GM21360 (cell line): ENCODE measurements around the gene MLLT10.

Source experiments
- ATAC-seq: cut with Tn5 transposase; IDR thresholded peaks from one replicate; pipeline ENCODE4 v1.9.1; 2021; ENCODE audit warnings: mild to moderate bottlenecking, moderate library complexity; ENCODE audit not compliant: unreplicated experiment

The MLLT10 gene

DNA sequence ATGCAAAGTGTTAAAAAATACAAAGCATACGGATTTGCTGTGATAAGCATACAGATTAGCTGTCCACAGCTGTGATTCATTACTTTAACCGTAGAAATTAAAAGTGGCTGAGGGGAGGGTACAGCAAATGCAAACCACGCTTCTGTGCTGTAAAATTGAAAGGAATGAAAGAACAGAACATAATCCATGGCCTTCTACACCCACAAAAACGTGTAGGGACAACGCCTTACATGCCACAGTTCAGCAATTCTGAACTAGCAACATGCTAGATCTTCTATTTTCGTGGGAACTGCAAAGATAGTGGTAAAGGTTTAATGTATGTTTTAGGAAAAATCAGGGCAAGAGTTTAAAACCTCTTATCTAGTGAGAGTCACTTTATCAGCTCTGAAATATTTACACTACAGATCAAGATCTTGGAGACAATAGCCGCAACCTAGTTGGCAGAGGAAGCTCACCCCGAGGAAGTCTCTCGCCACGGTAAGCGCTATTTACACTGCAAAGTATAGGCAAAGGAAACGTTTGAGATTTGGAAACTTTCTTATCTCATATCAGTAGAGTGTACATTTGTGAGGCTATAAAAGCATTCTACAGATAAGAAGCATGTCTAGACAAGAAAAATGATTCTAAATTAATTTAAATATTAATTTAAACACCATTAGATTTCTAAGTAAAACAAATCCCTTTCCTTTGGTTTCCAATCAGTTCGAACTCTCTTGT, 193.6 kb downstream of the MLLT10 start:
- ATAC-seq = no peak

DNA sequence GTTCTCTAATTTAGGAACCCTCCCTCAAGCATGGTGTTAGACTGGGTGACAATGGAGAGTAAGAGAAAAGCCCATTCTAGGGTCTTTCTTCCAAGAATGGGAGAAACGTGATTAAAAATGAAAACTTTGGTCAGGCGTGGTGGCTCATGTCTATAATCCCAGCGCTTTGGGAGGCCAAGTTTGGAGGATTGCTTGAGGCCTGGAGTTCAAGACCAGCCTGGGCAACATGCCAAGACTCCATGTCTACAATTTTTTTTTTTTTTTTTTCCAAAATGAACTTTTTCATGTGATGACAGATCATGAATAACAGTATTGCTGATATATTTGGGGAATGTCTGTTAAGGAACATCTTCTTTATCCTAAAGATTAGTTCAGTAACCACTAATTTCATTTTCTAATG, 194.6 kb downstream of the MLLT10 start:
- no peak for ATAC-seq

DNA sequence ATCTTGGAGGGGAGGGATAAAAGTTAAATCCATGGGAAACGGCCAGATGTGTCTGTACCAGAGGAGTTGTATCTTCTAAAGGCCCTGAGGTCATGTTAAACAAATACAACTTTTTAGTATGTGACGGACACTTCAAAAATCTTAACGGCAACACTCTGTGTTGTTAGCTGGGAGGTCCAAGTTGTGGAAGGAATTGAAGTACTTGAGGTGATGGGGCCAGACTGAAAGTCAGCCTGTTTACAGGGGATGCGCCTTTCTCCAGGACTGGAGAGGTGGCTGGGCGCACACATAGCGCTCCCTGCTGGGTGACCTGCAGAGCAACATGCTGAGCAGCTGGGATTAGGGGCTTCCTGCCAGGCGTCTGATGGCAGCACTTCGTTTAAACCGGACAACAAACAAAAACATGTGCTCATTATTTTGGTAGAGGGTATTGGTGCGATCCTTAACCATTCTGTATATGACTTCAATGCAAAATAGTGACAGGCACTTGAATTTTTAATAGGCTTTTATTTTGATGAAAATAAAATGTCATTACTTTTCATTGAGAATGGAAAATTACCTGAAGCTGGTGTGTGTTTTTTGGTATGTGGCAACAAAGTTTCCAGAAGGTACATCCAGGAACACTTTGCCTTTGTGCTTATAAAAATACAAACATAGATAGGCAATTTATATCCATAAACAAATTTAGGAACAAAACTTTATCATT, 198.2 kb downstream of the MLLT10 start:
- peak; percentile 97 for ATAC-seq

DNA sequence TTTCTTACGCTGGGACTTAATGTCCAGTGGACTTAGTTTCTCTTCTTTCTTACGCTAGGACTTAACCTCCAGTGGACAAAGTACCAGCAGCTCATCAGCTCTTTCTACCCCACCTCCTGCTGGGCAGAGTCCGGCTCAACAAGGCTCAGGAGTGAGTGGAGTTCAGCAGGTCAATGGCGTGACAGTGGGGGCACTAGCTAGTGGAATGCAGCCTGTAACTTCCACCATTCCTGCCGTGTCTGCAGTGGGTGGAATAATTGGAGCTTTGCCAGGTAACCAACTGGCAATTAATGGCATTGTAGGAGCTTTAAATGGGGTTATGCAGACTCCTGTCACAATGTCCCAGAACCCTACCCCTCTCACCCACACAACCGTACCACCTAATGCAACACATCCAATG, 199.7 kb downstream of the MLLT10 start:
- no peak for ATAC-seq

DNA sequence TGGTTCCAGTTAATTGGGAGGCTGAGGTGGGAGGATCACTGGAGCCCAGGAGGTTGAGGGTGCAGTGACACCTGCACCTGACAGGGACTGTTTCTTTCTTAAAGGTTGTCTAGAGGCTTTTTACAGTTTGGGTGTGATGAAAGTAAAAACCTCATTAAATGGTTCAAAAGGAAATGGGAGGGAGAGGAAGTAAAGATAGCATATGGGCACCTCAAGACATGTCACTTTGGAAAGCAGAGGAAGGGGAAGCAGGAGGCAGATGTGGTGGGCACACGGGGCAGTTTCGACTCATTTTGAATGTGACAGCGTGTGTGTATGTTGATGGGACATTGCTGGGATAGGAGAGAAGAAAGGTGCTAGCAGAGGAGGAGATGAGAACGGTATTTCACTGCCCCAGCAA, 203.1 kb downstream of the MLLT10 start:
- no peak for ATAC-seq

DNA sequence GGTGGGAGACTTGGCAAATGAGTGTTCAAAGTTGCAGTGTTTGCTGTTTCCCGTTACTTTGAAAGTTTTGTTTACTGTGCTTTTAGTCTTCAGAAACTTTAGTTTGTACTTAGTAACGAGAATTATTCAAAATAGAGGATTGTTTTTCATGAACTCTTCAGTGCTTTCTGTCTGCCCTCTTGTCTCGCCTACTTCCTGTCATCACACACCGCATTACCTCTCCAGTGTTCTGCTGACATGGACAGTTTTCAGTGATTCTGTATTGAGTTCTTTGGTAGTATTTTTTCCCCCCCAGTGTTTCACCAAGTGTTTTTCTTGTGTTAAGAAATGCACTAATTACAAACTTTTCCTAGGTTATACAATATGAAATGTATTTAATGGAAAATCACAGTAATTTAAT, 207.0 kb downstream of the MLLT10 start:
- no peak for ATAC-seq

DNA sequence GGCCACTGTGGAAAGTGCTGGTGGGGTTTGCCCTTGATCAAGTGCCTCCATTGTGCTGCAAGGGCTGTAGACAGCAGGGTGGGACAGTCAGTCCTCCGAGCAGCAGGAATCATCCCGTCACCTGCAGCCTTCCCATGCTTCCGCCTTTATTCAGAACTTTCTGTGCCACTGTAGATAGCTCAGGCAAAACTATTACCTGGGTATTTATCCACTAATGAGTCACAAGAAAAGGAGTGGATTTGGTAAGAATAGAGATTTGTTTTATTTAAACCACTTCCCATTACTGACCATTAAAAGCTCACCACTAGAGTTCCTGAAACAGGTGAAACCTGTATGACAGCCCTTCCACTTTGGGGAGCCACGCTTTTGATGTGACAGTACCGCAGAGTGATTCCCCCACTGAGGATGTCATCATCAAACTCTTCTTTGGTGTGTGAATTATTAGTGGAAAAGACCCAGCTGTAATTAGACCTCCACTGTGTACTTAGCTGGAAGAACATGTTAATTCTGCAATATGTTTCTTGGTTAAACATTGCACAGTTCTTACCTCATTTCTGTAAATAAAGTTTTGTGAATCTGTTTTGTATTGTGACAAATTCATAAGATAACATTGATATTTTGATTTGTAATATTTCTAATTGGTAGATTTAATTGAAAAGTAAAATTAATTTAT, 208.8 kb downstream of the MLLT10 start:
- no peak for ATAC-seq

DNA sequence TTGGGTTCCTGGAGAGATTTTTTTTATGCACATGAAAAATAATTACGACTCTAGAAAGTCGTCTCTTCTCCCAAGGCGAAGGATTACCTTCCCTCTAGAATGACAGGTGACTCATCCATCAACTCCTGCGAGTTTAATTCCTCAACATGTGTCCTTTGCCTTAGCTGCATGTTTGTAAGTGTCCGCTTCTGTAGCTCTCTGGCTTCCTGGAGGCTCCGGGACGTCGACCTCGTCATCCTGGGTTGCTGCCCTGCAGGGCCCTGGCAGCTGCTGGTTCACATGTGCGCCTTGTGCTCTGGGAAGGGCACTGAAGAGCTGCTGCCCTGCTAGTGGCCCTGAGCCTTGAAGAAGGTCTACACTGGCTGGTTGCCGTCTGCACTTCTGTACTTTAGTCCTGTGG, 210.2 kb downstream of the MLLT10 start:
- no peak for ATAC-seq

DNA sequence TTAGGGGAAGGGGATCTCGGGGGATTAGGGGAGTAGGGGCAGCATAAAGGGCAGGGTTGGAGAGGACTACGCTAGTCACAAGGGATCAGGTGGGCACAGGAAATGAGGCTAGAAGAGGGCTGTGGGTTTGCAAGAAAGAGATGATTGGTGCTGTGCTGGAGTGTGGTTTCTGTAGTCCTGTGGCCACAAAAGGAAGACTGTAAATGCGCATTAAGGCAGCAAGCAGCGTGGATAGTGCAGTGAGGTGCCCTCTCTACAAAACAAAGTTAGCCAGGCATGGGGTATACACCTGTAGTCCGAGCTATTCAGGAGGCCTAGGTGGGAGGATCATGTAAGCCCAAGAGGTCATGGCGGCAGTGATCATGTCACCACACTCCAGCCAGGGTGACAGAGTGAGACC, 212.1 kb downstream of the MLLT10 start:
- no peak for ATAC-seq

DNA sequence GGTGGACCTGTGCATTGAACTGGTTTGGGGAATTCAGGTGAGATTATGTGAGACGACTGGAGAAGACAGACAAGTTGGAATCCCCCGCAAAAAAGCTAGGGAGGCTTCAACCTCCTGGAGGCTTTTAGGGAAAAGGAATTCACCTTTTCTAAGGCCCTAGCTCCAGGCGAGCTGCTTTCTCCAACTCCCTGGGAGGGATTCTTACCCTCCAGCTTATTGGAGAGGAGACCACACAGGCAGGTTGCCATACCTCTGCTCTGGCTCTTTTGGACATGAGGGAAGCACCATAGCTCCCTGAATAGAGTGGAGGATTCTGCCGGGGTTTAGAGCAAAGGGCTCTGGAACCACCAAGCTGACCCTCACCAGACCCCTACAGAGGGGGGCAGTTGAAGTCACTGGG, 213.8 kb downstream of the MLLT10 start:
- no peak for ATAC-seq

DNA sequence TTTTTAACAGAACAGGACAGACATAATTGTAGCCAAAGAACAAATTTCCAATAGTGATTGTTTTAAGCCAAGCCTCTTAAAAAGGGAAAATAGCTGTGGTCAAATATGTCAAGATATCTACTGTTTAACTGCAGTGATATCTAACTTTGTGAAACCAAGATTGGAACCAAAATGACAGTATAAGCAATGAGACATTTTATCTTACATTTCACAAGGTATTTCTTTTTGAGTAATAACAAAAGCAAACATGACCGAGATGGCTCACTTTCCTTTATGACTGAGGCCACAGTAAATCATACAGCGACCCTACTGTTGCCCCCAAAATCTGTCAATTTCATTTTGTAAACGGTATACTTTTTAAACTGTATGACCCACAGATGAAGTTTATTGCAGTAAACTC, 215.8 kb downstream of the MLLT10 start:
- ATAC-seq = no peak

DNA sequence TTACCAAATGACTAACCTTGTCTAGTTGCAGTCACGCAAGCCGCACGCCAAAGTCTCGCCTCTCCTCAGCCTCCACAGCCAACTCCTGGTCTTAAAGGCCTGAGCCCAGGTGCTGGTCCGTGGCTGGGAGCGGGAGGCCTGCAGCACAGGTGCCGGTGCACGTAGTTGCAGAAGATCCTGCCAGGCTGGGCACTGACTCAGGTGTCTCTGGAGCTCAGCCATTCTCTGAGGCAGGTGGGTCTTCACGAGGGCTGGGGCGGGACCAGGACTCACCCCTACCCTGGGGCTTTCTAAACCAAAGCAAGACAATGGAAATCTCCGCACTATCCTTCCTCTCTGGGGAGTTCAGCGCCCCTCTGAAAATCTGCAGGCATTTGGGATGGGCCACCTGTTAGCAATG, 216.4 kb downstream of the MLLT10 start:
- no peak for ATAC-seq

DNA sequence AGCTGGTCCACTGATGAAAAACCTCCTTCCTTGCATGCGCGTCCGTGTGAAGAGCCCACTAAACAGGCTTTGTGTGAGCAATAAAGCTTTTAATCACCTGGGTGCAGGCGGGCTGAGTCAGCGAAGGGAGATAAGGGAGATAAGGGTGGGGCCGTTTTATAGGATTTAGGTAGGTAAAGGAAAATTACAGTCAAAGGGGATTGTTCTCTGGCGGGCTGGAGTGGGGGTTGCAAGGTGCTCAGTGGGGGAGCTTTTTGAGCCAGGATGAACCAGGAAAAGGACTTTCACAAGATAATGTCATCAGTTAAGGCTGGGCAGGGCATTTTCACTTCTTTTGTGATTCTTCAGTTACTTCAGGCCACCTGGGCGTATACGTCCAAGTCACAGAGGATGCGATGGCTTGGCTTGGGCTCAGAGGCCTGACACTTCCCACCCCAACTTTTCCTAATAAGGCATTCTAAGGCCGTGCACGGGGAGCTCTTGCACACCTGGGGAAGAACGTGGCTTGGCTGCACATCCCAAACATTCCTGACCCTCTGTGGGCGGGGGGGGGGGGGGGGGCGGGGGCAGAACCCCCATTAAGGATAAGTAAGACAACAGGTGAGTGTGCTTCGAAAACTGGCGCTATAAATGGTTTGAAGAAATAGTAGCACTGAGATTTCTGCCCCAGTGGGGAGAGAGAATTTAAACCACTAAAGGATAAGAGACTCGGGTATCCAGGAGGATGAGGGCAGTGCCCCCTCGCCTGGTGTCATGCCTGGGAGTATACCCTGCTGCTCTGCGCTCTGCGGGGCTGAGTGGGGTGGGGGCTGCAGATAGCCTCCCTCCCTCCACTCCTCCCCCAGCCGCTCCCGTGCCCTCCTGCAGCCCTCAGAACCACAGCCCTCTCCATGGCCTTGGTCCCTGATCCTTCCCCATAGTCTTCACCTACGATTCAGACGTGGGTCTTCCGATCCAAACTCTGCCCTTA, 217.6 kb downstream of the MLLT10 start:
- no peak for ATAC-seq

DNA sequence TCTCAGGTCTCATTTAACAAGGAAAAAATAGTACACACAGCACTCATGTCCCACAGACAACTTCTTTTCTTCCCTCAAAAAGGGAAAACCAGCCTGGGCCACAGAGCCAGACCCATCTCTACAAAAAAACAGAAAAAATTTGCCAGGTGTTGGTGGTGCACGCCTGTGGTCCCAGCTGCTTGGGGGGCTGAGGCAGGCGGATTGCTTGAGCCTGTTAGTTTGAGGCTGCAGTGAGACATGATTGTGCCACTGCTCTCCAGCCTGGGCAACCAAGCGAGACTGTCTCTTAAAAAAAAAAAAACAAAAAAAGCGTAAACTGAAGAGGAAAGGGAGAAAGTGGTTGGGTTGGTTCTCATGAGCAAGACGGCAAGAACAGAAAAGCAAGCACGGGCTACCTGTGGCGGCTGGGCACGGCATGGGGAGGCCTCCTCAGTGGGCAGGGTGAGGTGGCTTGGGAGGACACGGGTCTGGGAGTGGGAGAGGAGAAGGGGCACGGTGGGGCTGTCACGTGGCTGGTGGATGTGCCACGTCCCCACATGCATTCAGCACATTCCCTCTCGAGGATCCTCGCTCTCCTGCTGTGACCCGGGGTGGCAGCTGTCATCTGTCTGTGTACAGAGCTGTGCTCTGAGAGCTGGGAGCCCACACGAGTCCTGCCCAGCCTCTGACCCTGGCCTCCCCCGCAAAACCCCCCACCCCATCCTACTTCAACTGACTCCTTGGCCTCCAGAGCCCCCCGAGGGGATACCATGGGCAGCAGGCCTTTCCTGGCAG, 219.7 kb downstream of the MLLT10 start:
- ATAC-seq = no peak

DNA sequence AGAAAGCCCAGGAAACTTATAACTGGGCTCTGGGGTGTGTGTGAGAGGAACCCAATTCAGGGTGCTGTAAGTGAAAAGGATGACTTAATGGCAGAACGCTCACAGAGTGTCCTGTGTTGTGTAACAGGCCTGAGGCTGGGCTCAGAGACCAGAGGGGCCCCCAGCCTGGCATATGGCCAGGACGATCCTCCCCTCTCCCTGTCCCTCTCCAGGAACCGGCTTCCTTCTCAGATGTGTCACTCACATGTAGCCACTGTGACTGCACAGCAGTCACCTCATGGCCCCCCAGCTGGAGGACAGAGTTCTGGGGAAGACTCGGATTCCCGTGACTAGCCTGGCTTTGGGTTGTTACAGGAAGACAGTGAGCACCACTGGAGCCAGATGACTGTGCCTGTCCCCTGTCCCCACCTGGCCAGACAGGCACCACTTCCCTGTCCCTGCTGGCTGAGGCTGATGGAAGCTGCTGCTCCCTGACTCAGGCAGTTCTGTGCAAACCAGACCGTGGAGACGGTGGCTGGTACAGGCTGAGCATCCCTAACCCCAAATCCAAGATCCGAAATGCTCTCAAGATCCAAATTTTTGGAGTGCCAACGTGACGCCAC, 220.5 kb downstream of the MLLT10 start:
- ATAC-seq = no peak

DNA sequence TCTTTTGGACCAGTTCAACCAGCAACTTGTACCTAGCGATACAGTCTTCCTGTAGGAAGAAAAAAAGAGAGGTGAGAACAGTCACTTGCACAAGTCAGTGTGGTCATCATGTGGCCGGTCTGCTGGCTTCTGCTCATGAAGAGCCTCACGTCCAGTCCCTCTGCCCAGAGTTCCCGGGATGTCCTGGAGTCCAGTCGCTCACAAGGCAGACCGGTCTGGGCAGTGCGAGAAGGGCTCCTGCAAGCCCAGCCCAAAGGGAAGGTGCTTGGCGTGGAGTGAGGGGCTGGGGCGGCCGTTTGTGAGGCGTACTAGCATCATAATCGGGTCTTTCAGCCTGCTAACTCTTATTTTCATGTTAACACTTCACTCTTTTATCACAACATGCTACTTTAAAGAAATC, 222.7 kb downstream of the MLLT10 start:
- no peak for ATAC-seq

DNA sequence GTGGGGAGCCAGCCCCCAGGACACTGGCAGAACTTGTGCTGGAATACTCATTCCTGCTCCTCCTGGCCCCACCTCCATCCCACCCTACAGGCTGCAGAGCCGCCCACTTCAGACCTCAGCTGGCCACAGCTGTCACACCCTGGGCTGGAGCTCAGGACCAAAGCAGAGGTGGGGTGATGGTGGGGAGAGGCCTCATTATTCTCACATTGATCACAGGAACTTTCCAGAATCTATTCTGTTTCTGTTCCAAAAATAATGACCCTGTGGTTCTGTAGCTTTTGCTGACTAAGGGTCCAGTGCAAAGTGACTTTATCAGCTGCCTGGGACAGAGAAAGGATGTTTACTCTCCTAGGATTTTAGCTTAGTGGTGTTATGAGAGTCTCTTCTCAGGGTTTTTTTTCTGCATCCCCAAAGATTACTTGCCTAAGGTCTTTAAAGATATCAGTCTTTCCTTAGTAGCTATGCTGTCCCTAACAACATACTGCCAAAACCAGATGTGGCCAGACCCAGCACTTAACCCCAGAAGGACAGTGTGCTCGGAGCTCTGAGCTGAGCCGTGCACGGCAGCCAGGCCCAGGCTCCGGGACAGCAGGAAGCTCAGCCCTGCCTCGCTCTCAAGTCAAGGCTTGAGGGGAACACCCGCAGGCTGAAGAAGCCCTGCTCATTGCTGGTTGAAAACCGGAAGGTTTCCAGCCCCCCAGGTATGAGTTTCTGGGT, 223.3 kb downstream of the MLLT10 start:
- no peak for ATAC-seq

DNA sequence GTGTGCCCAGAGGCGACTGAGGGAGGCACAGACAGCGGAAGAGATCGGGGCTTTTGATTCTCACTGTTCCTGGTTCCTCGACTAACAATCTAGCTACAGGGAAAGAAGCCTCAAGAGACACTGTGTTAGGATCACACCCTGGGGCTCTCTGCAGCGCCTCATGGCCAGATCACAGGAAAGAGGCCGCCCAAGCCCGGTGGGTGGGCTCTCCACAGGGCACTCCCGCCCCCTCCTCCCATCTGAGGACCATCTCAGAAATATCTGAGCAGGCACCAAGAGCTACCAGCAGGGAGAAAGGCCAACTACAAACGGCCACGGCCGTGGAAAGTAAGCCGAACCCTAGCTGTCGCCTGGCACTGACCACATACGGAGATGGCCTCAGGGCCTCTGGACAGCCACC, 224.2 kb downstream of the MLLT10 start:
- ATAC-seq = no peak

DNA sequence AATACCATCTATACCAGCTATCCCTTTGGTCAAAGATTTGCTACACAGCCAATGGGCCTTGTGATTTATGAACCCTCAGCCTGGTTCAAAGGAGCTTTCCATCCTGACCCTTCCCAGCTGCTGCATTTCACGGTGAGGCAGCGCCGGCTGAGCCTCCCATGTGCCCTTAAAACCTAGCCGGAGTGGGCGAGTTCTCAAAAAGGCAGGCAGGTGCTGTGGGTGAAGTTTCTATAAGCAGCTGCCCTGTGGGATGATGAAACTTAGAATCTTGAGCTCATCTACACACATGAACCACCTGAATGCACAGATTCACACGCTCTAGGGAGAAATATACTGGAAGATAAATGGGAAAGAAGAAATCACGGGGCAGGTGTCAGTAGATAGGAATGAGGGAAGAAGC, 224.7 kb downstream of the MLLT10 start:
- ATAC-seq = no peak
